Measurements from ENCODE around the gene LRGUK.

The LRGUK gene

GRCh38 chr7:134114992-134115391, 12.1 kb upstream of the LRGUK start (continued):
- TF ChIP-seq ZNF335 (tag by site-specific recombination; conservative IDR thresholded peaks at IDR 0.05) (no peak), ZNF610 (tag by site-specific recombination; IDR thresholded peaks at IDR 0.05; ENCODE audit: borderline replicate concordance) (no peak), ZNF549 (tag by site-specific recombination; IDR thresholded peaks at IDR 0.05) (no peak), ZSCAN23 (tag by site-specific recombination; IDR thresholded peaks at IDR 0.05) (no peak), ZNF157 (tag by site-specific recombination; IDR thresholded peaks at IDR 0.05) (no peak), ZNF37A (tag by site-specific recombination; IDR thresholded peaks at IDR 0.05) (no peak), ZNF140 (tag by site-specific recombination; IDR thresholded peaks at IDR 0.05) (no peak)

- H3K36me3 ChIP-seq (ENCODE audit: control insufficient read depth in 2 of 2, insufficient read depth in 1 of 2, low read length in 2 of 2), result no peaks in the 10 kb centered on the region
- no peak overlapping the region for H3K27ac ChIP-seq (ENCODE audit: extremely low read depth, low read depth, low read length)
- TF ChIP-seq ZNF707 (tag by site-specific recombination; IDR thresholded peaks at IDR 0.05) (no peak), ZNF629 (tag by site-specific recombination; IDR thresholded peaks at IDR 0.05) (no peak), ZNF274 (IDR thresholded peaks at IDR 0.05; ENCODE audit: low read length) (no peak), ZNF274 (tag by site-specific recombination; IDR thresholded peaks at IDR 0.05; ENCODE audit: borderline replicate concordance) (no peak), GFI1B (tag by site-specific recombination; IDR thresholded peaks at IDR 0.05) (no peak), ZNF670 (tag by site-specific recombination; IDR thresholded peaks at IDR 0.05; ENCODE audit: low read depth) (no peak), ZNF26 (tag by site-specific recombination; IDR thresholded peaks at IDR 0.05) (no peak), ZNF510 (tag by site-specific recombination; IDR thresholded peaks at IDR 0.05; ENCODE audit: insufficient replicate concordance) (no peak), ZNF791 (tag by site-specific recombination; IDR thresholded peaks at IDR 0.05) (no peak), PRDM2 (tag by site-specific recombination; IDR thresholded peaks at IDR 0.05; ENCODE audit: borderline replicate concordance) (no peak), ZNF660 (tag by site-specific recombination; IDR thresholded peaks at IDR 0.05) (no peak), ZNF529 (tag by site-specific recombination; IDR thresholded peaks at IDR 0.05; ENCODE audit: insufficient replicate concordance) (no peak), ZNF76 (tag by site-specific recombination; IDR thresholded peaks at IDR 0.05; ENCODE audit: borderline replicate concordance, low read depth) (no peak), SCRT1 (tag by site-specific recombination; IDR thresholded peaks at IDR 0.05; ENCODE audit: borderline replicate concordance) (no peak), ZNF10 (tag by site-specific recombination; IDR thresholded peaks at IDR 0.05) (no peak), ZNF354C (tag by site-specific recombination; IDR thresholded peaks at IDR 0.05; ENCODE audit: borderline replicate concordance, low read depth) (no peak), ZNF23 (tag by site-specific recombination; IDR thresholded peaks at IDR 0.05; ENCODE audit: borderline replicate concordance) (no peak), ZNF292 (tag by site-specific recombination; IDR thresholded peaks at IDR 0.05; ENCODE audit: borderline replicate concordance, low read depth) (no peak), ZNF146 (tag by site-specific recombination; IDR thresholded peaks at IDR 0.05) (no peak), ZNF658 (tag by site-specific recombination; IDR thresholded peaks at IDR 0.05) (no peak)
- H3K4me1 ChIP-seq (ENCODE audit: control insufficient read depth, insufficient read depth, low read length), result no peaks in the 10 kb centered on the region
- no peaks in the 10 kb centered on the region for H3K9me3 ChIP-seq (ENCODE audit: control insufficient read depth, insufficient read depth, low read depth, low read length)
- ChIA-PET CTCF (no interaction called here), POLR2A (no interaction called here)
- H3K4me3 ChIP-seq (ENCODE audit: low read depth, low read length), result no peak overlapping the region
These were observed 6.7 kb upstream of the LRGUK start for GRCh38 chr7:134120405-134120804.

All from HEK293 (cell line).